Measurements from ENCODE around the gene PRG3. TPM values are rescaled to one million over a fixed set of nuclear protein-coding genes. Genes with fewer than 3 reads are reported as not detected.

PRG3 gene
- polyA plus RNA-seq, 3 donors = not detected

- Mint-ChIP-seq H3K4me1 (peaks cover 56% of the 10 kb centered on the region), H3K4me3 (peak overlapping the region; percentile 83 to 89), H3K36me3 (peaks cover 41 to 43% of the 10 kb centered on the region in 2 donors), H3K27me3 (ENCODE audit: low read depth in 3 of 3) (peaks cover 0 to 4% (median 2%) of the 10 kb centered on the region in 3 donors), H3K9me3 (no peaks in the 10 kb centered on the region), H3K27ac (peak overlapping the region; percentile 96 to 99 (median 98))
- peak overlapping the region; percentile 73 for H3K4me2 ChIP-seq (replicated peaks; ENCODE audit: extremely low read depth, low read length, poor library complexity, severe bottlenecking)
- peak overlapping the region; percentile 93 for H3K9ac ChIP-seq (ENCODE audit: insufficient read depth, low read length, poor library complexity, severe bottlenecking)
- H3K4me3 ChIP-seq (replicated peaks in 1 of 3; ENCODE audit: low read depth in 2 of 3, low read length in 3 of 3) = peak overlapping the region; percentile 68 to 86 (median 73)
- no peaks in the 10 kb centered on the region for H3K9me3 ChIP-seq (replicated peaks in 1 of 2; ENCODE audit: control insufficient read depth in 1 of 2, insufficient read depth in 1 of 2, low read length in 2 of 2)
- TF ChIP-seq, protein P1, sequence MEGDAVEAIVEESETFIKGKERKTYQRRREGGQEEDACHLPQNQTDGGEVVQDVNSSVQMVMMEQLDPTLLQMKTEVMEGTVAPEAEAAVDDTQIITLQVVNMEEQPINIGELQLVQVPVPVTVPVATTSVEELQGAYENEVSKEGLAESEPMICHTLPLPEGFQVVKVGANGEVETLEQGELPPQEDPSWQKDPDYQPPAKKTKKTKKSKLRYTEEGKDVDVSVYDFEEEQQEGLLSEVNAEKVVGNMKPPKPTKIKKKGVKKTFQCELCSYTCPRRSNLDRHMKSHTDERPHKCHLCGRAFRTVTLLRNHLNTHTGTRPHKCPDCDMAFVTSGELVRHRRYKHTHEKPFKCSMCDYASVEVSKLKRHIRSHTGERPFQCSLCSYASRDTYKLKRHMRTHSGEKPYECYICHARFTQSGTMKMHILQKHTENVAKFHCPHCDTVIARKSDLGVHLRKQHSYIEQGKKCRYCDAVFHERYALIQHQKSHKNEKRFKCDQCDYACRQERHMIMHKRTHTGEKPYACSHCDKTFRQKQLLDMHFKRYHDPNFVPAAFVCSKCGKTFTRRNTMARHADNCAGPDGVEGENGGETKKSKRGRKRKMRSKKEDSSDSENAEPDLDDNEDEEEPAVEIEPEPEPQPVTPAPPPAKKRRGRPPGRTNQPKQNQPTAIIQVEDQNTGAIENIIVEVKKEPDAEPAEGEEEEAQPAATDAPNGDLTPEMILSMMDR (IDR thresholded peaks at IDR 0.05) = no peak
- 53% methylated on average over 11 of the region's 15 CpGs for WGBS (ENCODE audit: insufficient coverage)
- H3K4me1 ChIP-seq (ENCODE audit: control insufficient read depth in 1 of 2, insufficient read depth in 2 of 2, low read length in 2 of 2) = peaks cover 41 to 50% of the 10 kb centered on the region in 2 donors
- intact Hi-C loops (cut with micrococcal nuclease) = loop anchor here in 1 of 2 donors (1.0 kb wide), 1 partner anchor 8 kb away; no protein-coding TSS in a partner anchor
- no peaks in the 10 kb centered on the region for H3K27me3 ChIP-seq (ENCODE audit: control insufficient read depth in 2 of 2, insufficient read depth in 2 of 2, low read length in 2 of 2)
- peak in 1 of 3 donors; percentile 42 for DNase-seq
- H3K27ac ChIP-seq (ENCODE audit: low read depth in 1 of 2, low read length in 2 of 2) = peak overlapping the region; percentile 96 to 98
- H3K36me3 ChIP-seq (replicated peaks in 1 of 2; ENCODE audit: control insufficient read depth in 1 of 2, insufficient read depth in 2 of 2, low read length in 2 of 2) = peaks cover 28 to 36% of the 10 kb centered on the region in 2 donors
- H2AFZ ChIP-seq (ENCODE audit: insufficient read depth, low read depth, low read length, poor library complexity, severe bottlenecking) = no peak overlapping the region
- H3K79me2 ChIP-seq (ENCODE audit: insufficient read depth, low read length) = peaks cover 60% of the 10 kb centered on the region
- H4K20me1 ChIP-seq (ENCODE audit: insufficient read depth, low read length) = peaks cover 32% of the 10 kb centered on the region
Measured at GRCh38 chr11:57425565-57426438, 44.9 kb upstream of the PRG3 start.

DNA sequence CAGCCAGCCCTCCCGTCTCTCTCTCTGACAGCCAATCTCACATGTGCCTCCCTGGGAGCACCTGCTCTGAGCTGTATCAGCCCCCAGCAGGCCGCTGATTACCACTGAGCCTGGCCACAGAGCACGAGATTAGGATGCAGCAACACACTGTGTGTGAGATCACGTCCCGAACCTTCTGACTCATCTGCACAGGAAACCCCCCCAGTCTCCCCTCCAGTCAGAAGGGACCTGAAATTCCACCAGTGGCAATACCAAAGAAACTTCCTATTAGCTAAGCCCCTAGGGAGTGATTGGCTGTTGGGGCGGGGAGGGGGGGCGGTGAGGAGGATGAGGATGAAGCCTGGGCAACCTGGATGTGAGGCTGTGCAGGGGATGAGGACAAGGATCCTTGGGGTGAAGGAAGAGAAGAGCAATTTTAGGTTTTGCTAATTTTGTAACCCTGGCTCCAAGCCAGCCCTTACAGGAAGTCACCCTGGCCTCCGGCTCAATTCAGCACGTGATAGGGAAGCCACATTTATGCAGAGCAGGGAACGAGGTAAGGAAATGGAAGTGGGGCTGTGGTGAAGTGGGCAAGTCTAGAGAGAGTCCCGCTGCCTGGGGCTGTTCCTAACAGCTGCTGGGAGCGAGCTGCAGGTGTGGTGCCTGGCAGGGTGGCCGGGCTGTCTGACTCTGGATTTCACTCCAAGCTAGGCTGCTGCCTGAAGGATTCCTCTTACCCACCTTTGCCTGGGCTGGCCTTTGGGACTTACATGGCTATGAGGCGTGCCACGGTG, 44.0 kb upstream of the PRG3 start:
- TF ChIP-seq, protein P1 (IDR thresholded peaks at IDR 0.05) = no peak
- H3K27me3 Mint-ChIP-seq (ENCODE audit: low read depth in 3 of 3) = peaks cover 0 to 4% (median 2%) of the 10 kb centered on the region in 3 donors
- DNase-seq = peak; percentile 97 to 100 (median 97)
- intact Hi-C loops (cut with micrococcal nuclease) = loop anchor here in 1 of 2 donors (1.0 kb wide), 1 partner anchor 9 kb away; no protein-coding TSS in a partner anchor
- H3K9ac ChIP-seq (ENCODE audit: insufficient read depth, low read length, poor library complexity, severe bottlenecking) = peak overlapping the region; percentile 93
- H3K9me3 Mint-ChIP-seq = no peaks in the 10 kb centered on the region
- H3K27ac ChIP-seq (ENCODE audit: low read depth in 1 of 2, low read length in 2 of 2) = peak overlapping the region; percentile 96 to 98
- peak overlapping the region; percentile 96 to 99 (median 98) for H3K27ac Mint-ChIP-seq
- no peaks in the 10 kb centered on the region for H3K9me3 ChIP-seq (replicated peaks in 1 of 2; ENCODE audit: control insufficient read depth in 1 of 2, insufficient read depth in 1 of 2, low read length in 2 of 2)
- peak overlapping the region; percentile 83 to 89 for H3K4me3 Mint-ChIP-seq
- peaks cover 41% of the 10 kb centered on the region for H4K20me1 ChIP-seq (ENCODE audit: insufficient read depth, low read length)
- H3K4me1 ChIP-seq (ENCODE audit: control insufficient read depth in 1 of 2, insufficient read depth in 2 of 2, low read length in 2 of 2) = peaks cover 41 to 49% of the 10 kb centered on the region in 2 donors
- peaks cover 37 to 44% of the 10 kb centered on the region in 2 donors for H3K36me3 ChIP-seq (replicated peaks in 1 of 2; ENCODE audit: control insufficient read depth in 1 of 2, insufficient read depth in 2 of 2, low read length in 2 of 2)
- H2AFZ ChIP-seq (ENCODE audit: insufficient read depth, low read depth, low read length, poor library complexity, severe bottlenecking) = no peak overlapping the region
- H3K36me3 Mint-ChIP-seq = peaks cover 49 to 51% of the 10 kb centered on the region in 2 donors
- no peaks in the 10 kb centered on the region for H3K27me3 ChIP-seq (ENCODE audit: control insufficient read depth in 2 of 2, insufficient read depth in 2 of 2, low read length in 2 of 2)
- H3K4me1 Mint-ChIP-seq = peaks cover 59% of the 10 kb centered on the region
- peak overlapping the region; percentile 73 for H3K4me2 ChIP-seq (replicated peaks; ENCODE audit: extremely low read depth, low read length, poor library complexity, severe bottlenecking)
- WGBS (ENCODE audit: insufficient coverage) = 10% methylated on average over 15 of the region's 15 CpGs
- peak overlapping the region; percentile 68 to 86 (median 73) for H3K4me3 ChIP-seq (replicated peaks in 1 of 3; ENCODE audit: low read depth in 2 of 3, low read length in 3 of 3)
- peaks cover 69% of the 10 kb centered on the region for H3K79me2 ChIP-seq (ENCODE audit: insufficient read depth, low read length)

Measured in CD14-positive monocyte (primary cell).